GM19468 (cell line): Measurements from ENCODE around the gene HERC6.
A peak's percentile ranks its signal among the peaks of the same experiment; 100 is the strongest.
"Not testable (repeated sequence)": the region's sequence is repeated elsewhere in the genome, so short reads cannot be mapped to it uniquely, and the experiment has no call there.

Experiments used
- ATAC-seq: cut with Tn5 transposase; IDR thresholded peaks from one replicate; pipeline ENCODE4 v1.9.1; 2021; ENCODE audit warnings: mild to moderate bottlenecking, moderate library complexity, moderate number of reproducible peaks; ENCODE audit not compliant: unreplicated experiment; ENCODE audit errors: extremely low read depth

Gene HERC6

GRCh38 chr4:88382621-88383020 lies 4.0 kb downstream of the HERC6 start:
- peak; percentile 31 for ATAC-seq

- ATAC-seq: no peak
These were observed 11.5 kb downstream of the HERC6 start for GRCh38 chr4:88390128-88390527.

- no peak for ATAC-seq
These were observed 13.1 kb downstream of the HERC6 start for GRCh38 chr4:88391703-88392102.

GRCh38 chr4:88396681-88397080 lies 18.0 kb downstream of the HERC6 start:
- no peak for ATAC-seq

DNA sequence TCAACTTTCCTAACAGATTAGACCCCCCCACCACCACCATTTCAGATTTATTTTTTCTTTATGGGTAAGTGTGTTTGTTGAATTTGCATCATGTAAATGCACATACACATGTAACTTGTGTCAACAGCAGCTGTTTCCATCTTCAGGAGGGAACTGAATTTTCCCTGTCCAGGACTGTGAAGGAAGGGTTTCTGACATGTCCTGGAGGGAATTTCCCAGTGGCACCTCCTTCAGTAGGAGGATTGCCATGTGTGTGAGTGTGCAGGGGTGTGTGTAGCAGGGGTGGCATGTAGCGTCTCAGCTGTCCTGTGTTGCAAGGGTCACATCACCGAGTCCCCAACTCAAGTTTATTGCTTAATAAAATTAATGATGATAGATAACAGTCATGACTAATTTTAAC lies 19.7 kb downstream of the HERC6 start:
- no peak for ATAC-seq

GRCh38 chr4:88409206-88409605 lies 30.6 kb downstream of the HERC6 start:
- ATAC-seq: no peak

DNA sequence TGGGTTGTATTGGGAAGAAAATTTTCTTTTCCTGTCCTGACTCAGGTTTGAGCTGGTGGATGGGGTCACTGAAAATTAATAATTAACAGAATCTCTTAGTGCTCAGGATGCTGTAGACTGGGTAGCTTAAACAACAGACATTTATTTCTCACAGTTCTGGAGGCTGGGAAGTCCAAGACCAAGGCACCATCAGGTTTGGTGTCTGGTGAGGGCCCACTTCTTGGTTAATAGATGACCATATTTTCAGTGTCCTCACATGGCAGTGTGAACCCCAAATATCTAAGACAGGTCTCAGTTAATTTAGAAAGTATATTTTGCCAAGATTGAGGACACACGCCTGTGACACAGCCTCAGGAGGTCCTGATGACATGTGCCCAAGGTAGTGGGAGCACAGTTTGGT lies 31.1 kb downstream of the HERC6 start:
- no peak for ATAC-seq

- ATAC-seq: no peak
These were observed 32.9 kb downstream of the HERC6 start for GRCh38 chr4:88411491-88412096.

GRCh38 chr4:88413801-88414200 lies 35.1 kb downstream of the HERC6 start:
- no peak for ATAC-seq

- no peak for ATAC-seq
These were observed 36.1 kb downstream of the HERC6 start for GRCh38 chr4:88414755-88415154.

GRCh38 chr4:88415982-88416381 lies 37.3 kb downstream of the HERC6 start:
- no peak for ATAC-seq

DNA sequence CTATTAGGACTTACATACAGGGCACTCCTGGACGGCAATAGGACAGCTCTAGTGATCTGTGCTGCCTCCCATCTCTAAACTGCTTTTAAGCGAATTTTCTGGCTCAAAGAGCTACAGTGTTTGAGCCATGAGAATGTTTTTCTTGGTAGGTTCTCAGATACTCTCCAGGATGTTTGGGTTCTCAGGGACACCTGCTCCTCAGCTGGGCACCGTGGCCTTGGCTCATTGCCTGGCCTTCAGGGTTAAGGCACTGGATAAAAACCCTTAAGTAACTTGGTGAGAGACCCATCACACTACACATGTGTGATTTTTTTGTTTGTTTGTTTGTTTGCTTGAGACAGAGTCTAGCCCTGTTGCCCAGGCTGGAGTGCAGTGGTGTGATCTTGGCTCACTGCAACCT lies 39.8 kb downstream of the HERC6 start:
- ATAC-seq: no peak

GRCh38 chr4:88419874-88420273 lies 41.2 kb downstream of the HERC6 start:
- no peak for ATAC-seq

GRCh38 chr4:88420844-88421243 lies 42.2 kb downstream of the HERC6 start:
- no peak for ATAC-seq

DNA sequence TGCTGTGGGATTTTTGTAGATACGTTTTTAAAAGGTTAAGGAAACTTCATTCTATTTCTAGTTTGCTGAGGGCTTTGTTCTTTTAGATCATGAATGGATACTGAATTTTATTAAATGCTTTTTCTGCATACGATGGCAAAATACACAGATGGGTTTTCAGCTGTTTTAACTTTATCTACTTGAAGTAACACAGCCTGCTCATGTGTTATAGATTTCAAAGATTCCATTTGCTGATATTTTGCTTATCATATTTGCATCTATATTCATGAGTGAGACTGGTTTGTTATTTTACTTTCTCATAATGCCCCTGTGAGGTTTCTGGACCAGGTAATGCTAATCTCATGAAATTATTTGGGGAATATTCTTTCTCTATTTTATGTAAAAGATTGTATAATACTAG lies 43.8 kb downstream of the HERC6 start:
- no peak for ATAC-seq

GRCh38 chr4:88429401-88429800 lies 50.7 kb downstream of the HERC6 start:
- ATAC-seq: no peak

- no peak for ATAC-seq
These were observed 57.5 kb downstream of the HERC6 start for GRCh38 chr4:88435987-88436693.

- not testable (repeated sequence) for ATAC-seq
These were observed 59.2 kb downstream of the HERC6 start for GRCh38 chr4:88437873-88438272.

DNA sequence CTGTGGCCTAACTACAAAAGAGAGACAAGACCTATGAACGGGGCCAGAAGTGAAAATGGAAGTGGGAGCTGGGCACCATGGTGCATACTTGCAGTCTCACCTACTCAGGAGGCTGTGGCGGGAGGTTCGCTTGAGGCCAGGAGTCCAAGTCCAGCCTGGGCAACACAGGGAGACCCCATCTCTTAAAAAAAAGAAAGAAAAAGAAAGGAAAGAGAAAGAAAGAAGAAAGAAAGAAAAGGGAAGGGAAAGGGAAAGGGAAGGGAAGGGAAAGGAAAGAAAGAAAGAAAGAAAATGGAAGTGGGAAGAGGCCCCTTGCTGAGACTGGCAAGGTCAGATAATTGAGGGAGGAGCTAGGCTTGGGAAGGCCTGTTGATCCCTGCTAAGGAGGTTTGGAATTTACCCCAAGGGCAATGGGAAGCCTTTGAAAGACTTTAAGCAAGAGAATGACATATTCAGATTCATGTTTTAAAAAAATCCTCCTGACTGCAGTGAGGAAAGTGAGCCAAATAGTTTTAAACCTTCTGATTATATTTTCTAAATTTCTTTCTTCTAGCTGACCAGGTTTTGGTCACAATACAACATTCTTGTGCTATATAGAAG lies 60.6 kb downstream of the HERC6 start:
- no peak for ATAC-seq

- no peak for ATAC-seq
These were observed 61.5 kb downstream of the HERC6 start for GRCh38 chr4:88440146-88440545.

DNA sequence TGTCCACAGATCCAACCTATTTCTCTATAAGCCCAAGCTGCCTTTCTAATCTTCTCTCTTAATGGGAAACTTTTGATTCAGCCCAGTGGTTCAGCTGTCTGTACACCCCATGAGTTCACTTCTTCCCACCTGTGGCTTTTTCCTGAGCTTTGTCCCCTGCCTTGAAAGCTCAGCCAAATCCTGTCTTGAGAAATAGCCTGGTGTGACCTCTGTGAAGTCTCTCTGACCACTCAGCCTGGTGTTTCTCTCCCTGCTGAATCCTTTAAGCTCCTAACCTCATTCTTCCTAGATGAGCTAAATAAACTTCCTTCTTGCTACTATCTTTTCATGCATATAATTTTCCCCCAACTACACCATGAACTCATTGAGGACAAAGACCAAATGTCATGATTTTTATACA lies 63.0 kb downstream of the HERC6 start:
- ATAC-seq: no peak
